ENCODE measurements around the gene CD226.

DNA sequence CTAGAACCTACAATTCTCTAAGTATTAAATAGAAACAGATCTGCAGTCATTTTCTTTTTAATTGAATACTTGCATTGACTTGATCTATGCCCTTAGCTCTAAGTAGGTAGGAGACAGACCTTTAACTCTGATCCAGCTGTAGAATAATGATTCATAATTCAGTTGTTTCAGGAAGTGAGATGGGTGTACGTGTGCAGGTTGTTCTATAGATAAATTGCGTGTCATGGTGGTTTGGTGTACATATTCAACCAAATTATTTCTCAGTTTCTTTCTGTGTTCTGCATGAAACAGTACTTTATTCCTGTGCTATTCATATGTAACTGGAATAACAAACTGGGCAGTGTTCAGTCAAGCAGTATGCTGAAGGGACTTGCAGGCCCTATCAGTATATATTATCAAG, 34.3 kb upstream of the CD226 start:
- no peak for TF ChIP-seq CTCF (IDR thresholded peaks at IDR 0.05 in 4 of 5, conservative IDR thresholded peaks at IDR 0.05 in 1 of 5)
- TF ChIP-seq POLR2A (IDR thresholded peaks at IDR 0.05), result no peak

Measured in gastrocnemius medialis (tissue), 4 donors.